ENCODE measurements around the gene HCN2.

- TF ChIP-seq, protein P1, sequence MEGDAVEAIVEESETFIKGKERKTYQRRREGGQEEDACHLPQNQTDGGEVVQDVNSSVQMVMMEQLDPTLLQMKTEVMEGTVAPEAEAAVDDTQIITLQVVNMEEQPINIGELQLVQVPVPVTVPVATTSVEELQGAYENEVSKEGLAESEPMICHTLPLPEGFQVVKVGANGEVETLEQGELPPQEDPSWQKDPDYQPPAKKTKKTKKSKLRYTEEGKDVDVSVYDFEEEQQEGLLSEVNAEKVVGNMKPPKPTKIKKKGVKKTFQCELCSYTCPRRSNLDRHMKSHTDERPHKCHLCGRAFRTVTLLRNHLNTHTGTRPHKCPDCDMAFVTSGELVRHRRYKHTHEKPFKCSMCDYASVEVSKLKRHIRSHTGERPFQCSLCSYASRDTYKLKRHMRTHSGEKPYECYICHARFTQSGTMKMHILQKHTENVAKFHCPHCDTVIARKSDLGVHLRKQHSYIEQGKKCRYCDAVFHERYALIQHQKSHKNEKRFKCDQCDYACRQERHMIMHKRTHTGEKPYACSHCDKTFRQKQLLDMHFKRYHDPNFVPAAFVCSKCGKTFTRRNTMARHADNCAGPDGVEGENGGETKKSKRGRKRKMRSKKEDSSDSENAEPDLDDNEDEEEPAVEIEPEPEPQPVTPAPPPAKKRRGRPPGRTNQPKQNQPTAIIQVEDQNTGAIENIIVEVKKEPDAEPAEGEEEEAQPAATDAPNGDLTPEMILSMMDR (conservative IDR thresholded peaks at IDR 0.05; ENCODE audit: low read depth, low read length) = no peak
- no peak for TF ChIP-seq EZH2 (IDR thresholded peaks at IDR 0.05; ENCODE audit: borderline replicate concordance, low read depth, low read length, poor library complexity, severe bottlenecking)
Measured at GRCh38 chr19:623974-624373, 34.3 kb downstream of the HCN2 start.

Data from A673 (cell line).